Gastrocnemius medialis (tissue), 4 donors: ENCODE results near the gene ARPC5L.

ENCODE experiments used
- POLR2A ChIP-seq, 2 donors: fragments of 450-650 bp; IDR thresholded peaks; one replicate each; pipeline ENCODE4 v1.6.1; 2017; ENCODE audit warnings: antibody characterized with exemption in 2 of 2, mild to moderate bottlenecking in 2 of 2, moderate library complexity in 2 of 2
- TF ChIP-seq, protein P1 (sequence below), 5 experiments: fragments of 450-650 bp in 3 of 5; fragments of 200-600 bp in 2 of 5; sonication (generic) in 2 of 5; IDR thresholded peaks in 4 of 5; conservative IDR thresholded peaks in 1 of 5; 1 replicate in 4 of 5; 2 replicates in 1 of 5; pipeline ENCODE4 v1.5.1; 2016 to 2019; ENCODE audit warnings: antibody characterized with exemption in 5 of 5, mild to moderate bottlenecking in 3 of 5, moderate library complexity in 3 of 5

DNA sequence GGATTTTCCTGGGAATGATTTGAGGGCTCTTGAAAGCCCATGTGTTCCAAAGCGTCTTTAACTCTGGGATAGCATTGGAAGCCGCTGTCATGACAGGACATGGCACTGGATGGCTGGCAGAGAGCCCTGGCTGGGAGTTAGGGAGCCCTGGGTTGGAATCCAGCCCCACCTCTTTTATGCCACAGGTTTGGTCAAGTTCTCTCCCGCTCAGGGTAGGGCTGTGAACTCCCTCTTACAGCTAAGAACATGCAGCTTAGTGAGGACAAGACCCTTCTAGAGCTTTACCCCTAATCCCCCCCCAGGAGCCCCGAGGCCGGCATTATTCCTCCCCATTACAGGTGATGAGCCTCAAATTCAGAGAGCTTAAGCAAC, 47.8 kb upstream of the ARPC5L start:
- TF ChIP-seq, protein P1, sequence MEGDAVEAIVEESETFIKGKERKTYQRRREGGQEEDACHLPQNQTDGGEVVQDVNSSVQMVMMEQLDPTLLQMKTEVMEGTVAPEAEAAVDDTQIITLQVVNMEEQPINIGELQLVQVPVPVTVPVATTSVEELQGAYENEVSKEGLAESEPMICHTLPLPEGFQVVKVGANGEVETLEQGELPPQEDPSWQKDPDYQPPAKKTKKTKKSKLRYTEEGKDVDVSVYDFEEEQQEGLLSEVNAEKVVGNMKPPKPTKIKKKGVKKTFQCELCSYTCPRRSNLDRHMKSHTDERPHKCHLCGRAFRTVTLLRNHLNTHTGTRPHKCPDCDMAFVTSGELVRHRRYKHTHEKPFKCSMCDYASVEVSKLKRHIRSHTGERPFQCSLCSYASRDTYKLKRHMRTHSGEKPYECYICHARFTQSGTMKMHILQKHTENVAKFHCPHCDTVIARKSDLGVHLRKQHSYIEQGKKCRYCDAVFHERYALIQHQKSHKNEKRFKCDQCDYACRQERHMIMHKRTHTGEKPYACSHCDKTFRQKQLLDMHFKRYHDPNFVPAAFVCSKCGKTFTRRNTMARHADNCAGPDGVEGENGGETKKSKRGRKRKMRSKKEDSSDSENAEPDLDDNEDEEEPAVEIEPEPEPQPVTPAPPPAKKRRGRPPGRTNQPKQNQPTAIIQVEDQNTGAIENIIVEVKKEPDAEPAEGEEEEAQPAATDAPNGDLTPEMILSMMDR (IDR thresholded peaks at IDR 0.05 in 4 of 5, conservative IDR thresholded peaks at IDR 0.05 in 1 of 5), result no peak
- no peak for TF ChIP-seq POLR2A (IDR thresholded peaks at IDR 0.05)
